GM12878 (cell line): Measurements from ENCODE around the gene FAM234A. TPM values are rescaled to one million over a fixed set of nuclear protein-coding genes. Genes with fewer than 3 reads are reported as not detected.

ENCODE experiments used
- ATAC-seq: fragments of 200-7000 bp; cut with Tn5 transposase; 3 replicates; pipeline ENCODE4 v1.9.1; 2020; ENCODE audit warnings: mild to moderate bottlenecking, moderate library complexity
- BruUV-seq: library from RNA; stranded (reverse); fragments of 400-500 nt; replicated peaks from 2 replicates; lab custom pipeline; 2021; lab: Mats Ljungman, UMichigan
- CTCF ChIA-PET: fragments of 300-600 bp; sonication (Branson Sonifier 250); formaldehyde crosslinking; extraction: SDS; loops from one replicate; lab custom pipeline; 2021; ENCODE audit warnings: inconsistent platforms; lab: Yijun Ruan, JAX
- POLR2A ChIA-PET: fragments of 350-600 bp; formaldehyde crosslinking; extraction: SDS; loops from one replicate; lab custom pipeline; 2021; ENCODE audit warnings: inconsistent platforms; lab: Charles Lee
- RAD21 ChIA-PET: fragments of 300-600 bp; sonication (Branson Sonifier 250); formaldehyde crosslinking; loops from one replicate; lab custom pipeline; 2023; ENCODE audit warnings: antibody characterized with exemption; ENCODE audit not compliant: unreplicated experiment; lab: Charles Lee
- SMC1A ChIA-PET: fragments of 300-600 bp; sonication (Branson Sonifier 250); formaldehyde crosslinking; loops from one replicate; lab custom pipeline; 2023; ENCODE audit not compliant: unreplicated experiment, uncharacterized antibody; lab: Charles Lee
- DNase-seq: peaks from one replicate; pipeline ENCODE4 v3.0.0-alpha.2; 2011; ENCODE audit warnings: low read depth, low spot score
- FAIRE-seq: peaks from 3 replicates; lab custom pipeline; 2011; peaks lifted over from hg19 to GRCh38; lab: Jason Lieb, UNC
- H2AFZ ChIP-seq: 2 replicates; pipeline ENCODE4 v1.6.0; 2011; ENCODE audit warnings: low read depth, low read length, control low read depth; ENCODE audit not compliant: control insufficient read depth
- H3K27ac ChIP-seq: 2 replicates; pipeline ENCODE4 v1.5.1; 2011; ENCODE audit warnings: control low read depth; ENCODE audit not compliant: control insufficient read depth, insufficient read depth
- H3K27me3 ChIP-seq, 2 experiments: replicated peaks in 1 of 2; 2 replicates each; pipeline versions ENCODE4 v1.6.0 to v1.6.1; 2011; ENCODE audit warnings: low read length in 1 of 2; ENCODE audit not compliant: control insufficient read depth in 2 of 2, insufficient read depth in 2 of 2
- H3K36me3 ChIP-seq, 2 experiments: 2 replicates each; pipeline ENCODE4 v1.5.1; 2011; ENCODE audit warnings: low read length in 1 of 2; ENCODE audit not compliant: control insufficient read depth in 2 of 2, insufficient read depth in 2 of 2
- H3K4me1 ChIP-seq: 2 replicates; pipeline ENCODE4 v1.6.1; 2011; ENCODE audit warnings: mild to moderate bottlenecking, low read length, moderate library complexity, mixed read lengths; ENCODE audit not compliant: control insufficient read depth, insufficient read depth
- H3K4me2 ChIP-seq: 2 replicates; pipeline ENCODE4 v1.6.0; 2011; ENCODE audit warnings: control low read depth; ENCODE audit not compliant: control insufficient read depth, insufficient read depth
- H3K4me3 ChIP-seq: fragments of 200-600 bp; sonication (generic); 2 replicates; pipeline ENCODE4 v1.5.1; 2016
- H3K79me2 ChIP-seq: 2 replicates; pipeline ENCODE4 v1.6.0; 2011; ENCODE audit warnings: low read length; ENCODE audit not compliant: control insufficient read depth, insufficient read depth
- H3K9ac ChIP-seq: 2 replicates; pipeline ENCODE4 v1.8.0; 2011; ENCODE audit warnings: low read length, control low read depth, mixed read lengths; ENCODE audit not compliant: control insufficient read depth, insufficient read depth
- H3K9me3 ChIP-seq: replicated peaks from 3 replicates; pipeline ENCODE4 v1.5.1; 2011; ENCODE audit warnings: mild to moderate bottlenecking, low read length; ENCODE audit not compliant: control insufficient read depth, insufficient read depth
- H4K20me1 ChIP-seq: 2 replicates; pipeline ENCODE4 v1.6.0; 2011; ENCODE audit not compliant: control insufficient read depth, insufficient read depth
- ZBED1 ChIP-seq: IDR thresholded peaks from 2 replicates; pipeline ENCODE4 v1.6.1; 2016; ENCODE audit warnings: borderline replicate concordance
- WGBS: methylation state at CpG from one replicate; pipeline ENCODE4 v1.1.6; 2016; ENCODE audit warnings: low lambda C conversion rate; ENCODE audit not compliant: insufficient replicate concordance, insufficient coverage; ENCODE audit errors: missing lambda C conversion rate; 5-methylcytosine and 5-hydroxymethylcytosine counted together
- in situ Hi-C: fragments of 300-500 bp; cut with MboI; formaldehyde crosslinking; loops from 9 replicates; pipeline ENCODE4 v1.14.3; 2018; ENCODE audit warnings: mixed read lengths
- intact Hi-C: fragments of 100-400 bp; cut with micrococcal nuclease; formaldehyde crosslinking; loops from one replicate; pipeline ENCODE4 v1.14.2; 2022; ENCODE audit not compliant: unreplicated experiment
- polyA plus RNA-seq, 11 experiments: library from polyadenylated mRNA; depleted of rRNA in 4 of 11; unstranded in 6 of 11; stranded (reverse) in 5 of 11; fragments of >200 nt; fragmentation: Nextera tagmentation in 4 of 11; fragmentation: Illumina TruSeq in 1 of 11; extraction: Ambion mirVana in 4 of 11; extraction: Trizol in 1 of 11; gene quantifications; 1 replicate in 1 of 11; 2 replicates in 10 of 11; pipeline versions ENCODE4 v1.2.1 to v1.2.3, GENCODE V29; 2011 to 2016; ENCODE audit warnings: inconsistent platforms in 2 of 11, missing spikeins in 2 of 11, low read depth in 1 of 11
- total RNA-seq, 4 experiments: library from RNA; depleted of rRNA in 3 of 4; stranded (reverse); fragments of >200 nt in 3 of 4; fragmentation: Illumina TruSeq in 1 of 4; extraction: Trizol in 1 of 4; gene quantifications; 2 replicates each; pipeline versions ENCODE4 v1.2.1 to v1.2.3, GENCODE V29; 2013 to 2021
- TF ChIP-seq, protein P1 (sequence below), 3 experiments: IDR thresholded peaks in 2 of 3; conservative IDR thresholded peaks in 1 of 3; 2 replicates each; pipeline ENCODE4 v1.5.1; 2011; ENCODE audit warnings: low read depth in 3 of 3, low read length in 3 of 3, mild to moderate bottlenecking in 3 of 3, control low read depth in 2 of 3, moderate library complexity in 2 of 3, inconsistent platforms in 1 of 3, mixed read lengths in 1 of 3; ENCODE audit not compliant: control insufficient read depth in 2 of 3, insufficient read depth in 1 of 3; ENCODE audit errors: extremely low read depth in 1 of 3

Gene FAM234A
- total and polyA plus RNA-seq, 10 of the 15 experiments (the other 5 are each of a cell fraction or from before 2014, with no cell fraction given), result 1.6 to 37.6 (median 17.3) TPM

DNA sequence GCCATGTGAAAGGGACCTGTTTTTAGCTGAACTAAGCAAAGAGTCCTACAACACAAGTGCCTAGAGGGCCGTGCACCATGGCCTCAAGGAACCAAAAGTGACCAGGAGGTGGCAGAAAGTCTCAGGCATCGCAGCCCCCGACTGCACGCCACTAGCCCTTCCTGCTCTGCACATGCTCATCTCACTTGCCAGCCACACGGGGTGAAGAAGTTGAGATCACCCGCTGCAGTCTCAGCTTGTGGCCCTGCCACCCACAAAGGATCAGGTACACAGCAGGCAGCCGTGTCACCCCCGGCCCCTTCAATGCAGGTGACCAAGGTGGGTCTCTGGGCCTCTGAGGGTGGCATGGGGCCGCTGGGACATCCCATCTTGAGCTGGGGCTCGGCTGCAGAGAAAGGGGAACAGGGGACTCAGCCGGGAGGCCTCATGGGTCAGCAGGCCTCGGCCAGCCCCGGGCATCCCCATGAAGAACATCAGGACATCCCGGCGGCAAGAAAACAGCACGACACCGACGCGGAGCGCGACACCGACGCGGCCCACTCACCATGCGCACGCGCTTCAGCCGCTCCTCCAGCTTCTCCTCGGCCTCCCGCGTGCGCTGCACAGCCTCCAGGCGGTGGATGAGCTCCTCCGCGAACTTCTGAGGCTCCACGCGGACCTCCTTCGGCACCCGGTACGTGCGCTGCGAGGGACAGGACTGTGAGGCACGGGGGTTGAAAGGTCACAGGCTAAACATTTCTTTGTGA lies 69.3 kb downstream of the FAM234A start:
- Histone ChIP-seq H3K4me2 (no peak overlapping the region), H3K36me3 (peaks cover 10 to 18% of the 10 kb centered on the region in 2 experiments), H3K9ac (no peak overlapping the region), H3K27ac (no peak overlapping the region), H4K20me1 (no peaks in the 10 kb centered on the region), H3K79me2 (no peaks in the 10 kb centered on the region), H3K27me3 (no peaks in the 10 kb centered on the region), H3K4me1 (no peaks in the 10 kb centered on the region; the same call in 1 of the 2 replicates), H3K4me3 (no peak overlapping the region), H3K9me3 (no peaks in the 10 kb centered on the region), H2AFZ (no peak overlapping the region)
- SMC1A ChIA-PET, result no interaction called here
- no peak for DNase-seq
- in situ Hi-C loops, result no loop called here
- WGBS, result 93% methylated on average over 42 of the region's 43 CpGs
- POLR2A ChIA-PET, result no interaction called here
- intact Hi-C loops, result no loop called here
- FAIRE-seq, result no peak
- peak; percentile 41; the same call in 2 of the 3 replicates for ATAC-seq
- TF ChIP-seq, protein P1, sequence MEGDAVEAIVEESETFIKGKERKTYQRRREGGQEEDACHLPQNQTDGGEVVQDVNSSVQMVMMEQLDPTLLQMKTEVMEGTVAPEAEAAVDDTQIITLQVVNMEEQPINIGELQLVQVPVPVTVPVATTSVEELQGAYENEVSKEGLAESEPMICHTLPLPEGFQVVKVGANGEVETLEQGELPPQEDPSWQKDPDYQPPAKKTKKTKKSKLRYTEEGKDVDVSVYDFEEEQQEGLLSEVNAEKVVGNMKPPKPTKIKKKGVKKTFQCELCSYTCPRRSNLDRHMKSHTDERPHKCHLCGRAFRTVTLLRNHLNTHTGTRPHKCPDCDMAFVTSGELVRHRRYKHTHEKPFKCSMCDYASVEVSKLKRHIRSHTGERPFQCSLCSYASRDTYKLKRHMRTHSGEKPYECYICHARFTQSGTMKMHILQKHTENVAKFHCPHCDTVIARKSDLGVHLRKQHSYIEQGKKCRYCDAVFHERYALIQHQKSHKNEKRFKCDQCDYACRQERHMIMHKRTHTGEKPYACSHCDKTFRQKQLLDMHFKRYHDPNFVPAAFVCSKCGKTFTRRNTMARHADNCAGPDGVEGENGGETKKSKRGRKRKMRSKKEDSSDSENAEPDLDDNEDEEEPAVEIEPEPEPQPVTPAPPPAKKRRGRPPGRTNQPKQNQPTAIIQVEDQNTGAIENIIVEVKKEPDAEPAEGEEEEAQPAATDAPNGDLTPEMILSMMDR (IDR thresholded peaks at IDR 0.05 in 2 of 3, conservative IDR thresholded peaks at IDR 0.05 in 1 of 3; ENCODE audit: control insufficient read depth in 2 of 3, extremely low read depth in 1 of 3, insufficient read depth in 1 of 3, low read depth in 3 of 3, low read length in 3 of 3), result peak in 1 of 3 experiments; percentile 8; a peak in 1 of 6 replicates
- TF ChIP-seq ZBED1, result no peak
- no TSS peak for BruUV-seq
- CTCF ChIA-PET, result interaction anchor here (0.9 kb wide), 1 partner anchor 197 kb away, joined by 3 read pairs; no protein-coding TSS in a partner anchor
- RAD21 ChIA-PET, result no interaction called here
